ENCODE data around the gene ATG13. TPM values are rescaled to one million over a fixed set of nuclear protein-coding genes. Genes with fewer than 3 reads are reported as not detected.

ATG13 gene
- total RNA-seq, 4 donors from 2014 or later = 40.9 to 79.4 (median 66.4) TPM

GRCh38 chr11:46664612-46665011, 47.3 kb downstream of the ATG13 start:
- Histone ChIP-seq H3K27ac (peak overlapping the region; percentile 7 to 66 (median 36)), H3K9me3 (no peaks in the 10 kb centered on the region), H3K27me3 (no peaks in the 10 kb centered on the region), H3K4me1 (peaks cover 0 to 27% (median 6%) of the 10 kb centered on the region in 3 donors), H3K36me3 (peaks cover 16 to 100% (median 28%) of the 10 kb centered on the region in 3 donors), H3K4me3 (no peak overlapping the region)
- DNase-seq = no peak
- WGBS, 2 donors = 64 to 76% methylated on average over 6 of the region's 6 CpGs
- intact Hi-C loops (cut with DNase I) = no loop called here
- TF ChIP-seq CTCF (IDR thresholded peaks at IDR 0.05) (no peak), POLR2A (IDR thresholded peaks at IDR 0.05) (no peak)

- intact Hi-C loops (cut with DNase I) = no loop called here
- H3K27ac ChIP-seq = peak overlapping the region in 2 of 4 donors; percentile 56 to 66
Observed at GRCh38 chr11:46665356-46665755, 48.0 kb downstream of the ATG13 start.

GRCh38 chr11:46666516-46666915, 49.2 kb downstream of the ATG13 start:
- Histone ChIP-seq H3K27ac (peak overlapping the region in 3 of 4 donors; percentile 60 to 74 (median 66)), H3K4me3 (no peak overlapping the region), H3K36me3 (peaks cover 20 to 100% (median 26%) of the 10 kb centered on the region in 3 donors), H3K27me3 (no peaks in the 10 kb centered on the region), H3K9me3 (no peaks in the 10 kb centered on the region), H3K4me1 (peaks cover 4 to 42% (median 6%) of the 10 kb centered on the region in 3 donors)
- WGBS, 2 donors = 63 to 68% methylated on average over 5 of the region's 5 CpGs
- TF ChIP-seq POLR2A (IDR thresholded peaks at IDR 0.05) = no peak
- DNase-seq = no peak
- intact Hi-C loops (cut with DNase I) = no loop called here

More at GRCh38 chr11:46665356-46665755, 48.0 kb downstream of the ATG13 start:
- H3K9me3 ChIP-seq = no peaks in the 10 kb centered on the region
- H3K36me3 ChIP-seq = peaks cover 20 to 100% (median 28%) of the 10 kb centered on the region in 3 donors
- 83% methylated on average over 1 of the region's 1 CpG; no CpG with 5 or more reads in 1 of the 2 donors for WGBS, 2 donors
- DNase-seq = no peak
- TF ChIP-seq POLR2A (IDR thresholded peaks at IDR 0.05) (no peak), CTCF (IDR thresholded peaks at IDR 0.05) (no peak)
- no peak overlapping the region for H3K4me3 ChIP-seq
- peaks cover 0 to 33% (median 6%) of the 10 kb centered on the region in 3 donors for H3K4me1 ChIP-seq
- H3K27me3 ChIP-seq = no peaks in the 10 kb centered on the region

GRCh38 chr11:46667043-46667481, 49.7 kb downstream of the ATG13 start:
- H3K9me3 ChIP-seq = no peaks in the 10 kb centered on the region
- peak overlapping the region in 3 of 4 donors; percentile 60 to 74 (median 66) for H3K27ac ChIP-seq
- intact Hi-C loops (cut with DNase I) = no loop called here
- WGBS, 2 donors = 48 to 80% methylated on average over 2 of the region's 2 CpGs
- DNase-seq = no peak
- H3K27me3 ChIP-seq = no peaks in the 10 kb centered on the region
- peaks cover 20 to 100% (median 26%) of the 10 kb centered on the region in 3 donors for H3K36me3 ChIP-seq
- no peak overlapping the region for H3K4me3 ChIP-seq
- TF ChIP-seq CTCF (IDR thresholded peaks at IDR 0.05) (no peak), POLR2A (IDR thresholded peaks at IDR 0.05) (no peak)
- peaks cover 4 to 48% (median 6%) of the 10 kb centered on the region in 3 donors for H3K4me1 ChIP-seq

- Histone ChIP-seq H3K4me3 (no peak overlapping the region), H3K27ac (peak overlapping the region in 2 of 4 donors; percentile 17 to 60), H3K9me3 (no peaks in the 10 kb centered on the region), H3K4me1 (peaks cover 4 to 63% (median 9%) of the 10 kb centered on the region in 3 donors), H3K27me3 (no peaks in the 10 kb centered on the region), H3K36me3 (peaks cover 32 to 100% (median 33%) of the 10 kb centered on the region in 3 donors)
- TF ChIP-seq POLR2A (IDR thresholded peaks at IDR 0.05) = no peak
- no peak for TF ChIP-seq CTCF (IDR thresholded peaks at IDR 0.05)
- no peak for DNase-seq
- intact Hi-C loops (cut with DNase I) = no loop called here
- 91 to 95% methylated on average over 11 to 12 of the region's 12 CpGs for WGBS, 2 donors
Observed at GRCh38 chr11:46668480-46669085, 51.2 kb downstream of the ATG13 start.
